ENCODE results near the gene HADH.

GRCh38 chr4:108060686-108061321, 71.1 kb downstream of the HADH start:
- TF ChIP-seq, protein P1, sequence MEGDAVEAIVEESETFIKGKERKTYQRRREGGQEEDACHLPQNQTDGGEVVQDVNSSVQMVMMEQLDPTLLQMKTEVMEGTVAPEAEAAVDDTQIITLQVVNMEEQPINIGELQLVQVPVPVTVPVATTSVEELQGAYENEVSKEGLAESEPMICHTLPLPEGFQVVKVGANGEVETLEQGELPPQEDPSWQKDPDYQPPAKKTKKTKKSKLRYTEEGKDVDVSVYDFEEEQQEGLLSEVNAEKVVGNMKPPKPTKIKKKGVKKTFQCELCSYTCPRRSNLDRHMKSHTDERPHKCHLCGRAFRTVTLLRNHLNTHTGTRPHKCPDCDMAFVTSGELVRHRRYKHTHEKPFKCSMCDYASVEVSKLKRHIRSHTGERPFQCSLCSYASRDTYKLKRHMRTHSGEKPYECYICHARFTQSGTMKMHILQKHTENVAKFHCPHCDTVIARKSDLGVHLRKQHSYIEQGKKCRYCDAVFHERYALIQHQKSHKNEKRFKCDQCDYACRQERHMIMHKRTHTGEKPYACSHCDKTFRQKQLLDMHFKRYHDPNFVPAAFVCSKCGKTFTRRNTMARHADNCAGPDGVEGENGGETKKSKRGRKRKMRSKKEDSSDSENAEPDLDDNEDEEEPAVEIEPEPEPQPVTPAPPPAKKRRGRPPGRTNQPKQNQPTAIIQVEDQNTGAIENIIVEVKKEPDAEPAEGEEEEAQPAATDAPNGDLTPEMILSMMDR (conservative IDR thresholded peaks at IDR 0.05; ENCODE audit: low read depth, low read length), result no peak
- TF ChIP-seq EZH2 (IDR thresholded peaks at IDR 0.05; ENCODE audit: low read length, unreplicated experiment), result no peak
- TF ChIP-seq EZH2phosphoT487 (IDR thresholded peaks at IDR 0.05; ENCODE audit: borderline replicate concordance, low read length), result no peak
